Vagina (tissue), 2 donors: ENCODE data around the gene ALDH6A1. TPM values are rescaled to one million over a fixed set of nuclear protein-coding genes. Genes with fewer than 3 reads are reported as not detected.
A peak's percentile ranks its signal among the peaks of the same experiment; 100 is the strongest.

Source experiments
- DNase-seq, 2 donors: peaks; one replicate each; pipeline ENCODE4 v3.0.0-alpha.2; 2017; ENCODE audit errors: extremely low spot score in 2 of 2
- H3K27ac ChIP-seq: fragments of 200-600 bp; sonication (generic); one replicate; pipeline ENCODE4 v1.5.1; 2019
- H3K27me3 ChIP-seq: fragments of 200-600 bp; sonication (generic); one replicate; pipeline ENCODE4 v1.5.1; 2019
- H3K36me3 ChIP-seq, 2 donors: fragments of 200-600 bp; sonication (generic); one replicate each; pipeline ENCODE4 v1.5.1; 2017 to 2019
- H3K4me1 ChIP-seq: fragments of 200-600 bp; sonication (generic); one replicate; pipeline ENCODE4 v1.5.1; 2019
- H3K4me3 ChIP-seq, 2 donors: fragments of 200-600 bp; sonication (generic); 1 replicate in 1 of 2; 2 replicates in 1 of 2; pipeline ENCODE4 v1.5.1; 2016 to 2019
- H3K9me3 ChIP-seq: fragments of 200-600 bp; sonication (generic); one replicate; pipeline ENCODE4 v1.5.1; 2019
- CTCF ChIP-seq, 3 experiments: fragments of 450-650 bp in 2 of 3; fragments of 200-600 bp in 1 of 3; sonication (generic) in 1 of 3; IDR thresholded peaks; one replicate each; pipeline ENCODE4 v1.5.1; 2017 to 2019; ENCODE audit warnings: antibody characterized with exemption in 3 of 3, mild to moderate bottlenecking in 2 of 3, moderate library complexity in 2 of 3
- POLR2A ChIP-seq, 2 donors: fragments of 450-650 bp; IDR thresholded peaks; one replicate each; pipeline ENCODE4 v1.6.1; 2017; ENCODE audit warnings: antibody characterized with exemption in 2 of 2, mild to moderate bottlenecking in 2 of 2, moderate library complexity in 2 of 2
- POLR2AphosphoS5 ChIP-seq, 2 donors: sonication (generic); formaldehyde crosslinking; IDR thresholded peaks; one replicate each; pipeline ENCODE4 v1.9.0; 2017; ENCODE audit warnings: antibody characterized with exemption in 2 of 2, mild to moderate bottlenecking in 2 of 2, low read depth in 1 of 2; ENCODE audit not compliant: insufficient read depth in 1 of 2
- intact Hi-C: fragments of 100-400 bp; cut with DNase I; formaldehyde crosslinking; loops from one replicate; pipeline ENCODE4 v1.15.1; 2023
- total RNA-seq: library from RNA; depleted of rRNA; stranded (reverse); fragments of >200 nt; gene quantifications from one replicate; pipeline ENCODE4 v1.2.3, GENCODE V29; 2016

ALDH6A1 gene
- total RNA-seq, 1 donor from 2014 or later, result 20.9 TPM

- Histone ChIP-seq H3K4me3 (peak within 1 kb of the TSS; percentile 60 to 79), H3K9me3 (no peaks in the 10 kb centered on the region), H3K36me3 (no peaks in the 10 kb centered on the region), H3K27ac (peak within 1 kb of the TSS; percentile 93), H3K27me3 (no peaks in the 10 kb centered on the region), H3K4me1 (peaks cover 16% of the 10 kb centered on the region)
- intact Hi-C loops, result no loop called here
- TF ChIP-seq CTCF (IDR thresholded peaks at IDR 0.05) (no peak), POLR2A (IDR thresholded peaks at IDR 0.05) (peak in 1 of 2 donors; percentile 85), POLR2AphosphoS5 (IDR thresholded peaks at IDR 0.05; ENCODE audit: insufficient read depth in 1 of 2, low read depth in 1 of 2) (peak in 1 of 2 donors; percentile 83)
- peak in 1 of 2 donors; percentile 89 for DNase-seq
These were observed 65.5 kb downstream of the ALDH6A1 start, which contains the start of the genes BBOF1 and ENTPD5 for GRCh38 chr14:74018586-74019407. Gene BBOF1, plus strand, starts transcription at chr14:74019349. Its CDS starts 130 bp downstream, at chr14:74019479. Gene ENTPD5, minus strand, starts transcription at chr14:74019288. Its CDS starts 31,186 bp downstream, at chr14:73988102.

- Histone ChIP-seq H3K27ac (peak overlapping the region; percentile 93), H3K27me3 (no peaks in the 10 kb centered on the region), H3K36me3 (no peaks in the 10 kb centered on the region), H3K4me3 (peak overlapping the region; percentile 60 to 79), H3K9me3 (no peaks in the 10 kb centered on the region), H3K4me1 (peaks cover 16% of the 10 kb centered on the region)
- intact Hi-C loops, result no loop called here
- DNase-seq, result no peak
- TF ChIP-seq POLR2AphosphoS5 (IDR thresholded peaks at IDR 0.05; ENCODE audit: insufficient read depth in 1 of 2, low read depth in 1 of 2) (peak in 1 of 2 donors; percentile 46), POLR2A (IDR thresholded peaks at IDR 0.05) (no peak)
These were observed 66.1 kb downstream of the ALDH6A1 start for GRCh38 chr14:74018174-74018585.

- Histone ChIP-seq H3K27me3 (no peaks in the 10 kb centered on the region), H3K9me3 (no peaks in the 10 kb centered on the region), H3K4me3 (no peak overlapping the region), H3K27ac (no peak overlapping the region), H3K36me3 (no peaks in the 10 kb centered on the region), H3K4me1 (peaks cover 16% of the 10 kb centered on the region)
- DNase-seq, result no peak
- TF ChIP-seq POLR2A (IDR thresholded peaks at IDR 0.05), result no peak
- TF ChIP-seq CTCF (IDR thresholded peaks at IDR 0.05), result no peak
- TF ChIP-seq POLR2AphosphoS5 (IDR thresholded peaks at IDR 0.05; ENCODE audit: insufficient read depth in 1 of 2, low read depth in 1 of 2), result no peak
- intact Hi-C loops, result no loop called here
These were observed 68.3 kb downstream of the ALDH6A1 start for GRCh38 chr14:74015963-74016362.

- TF ChIP-seq CTCF (IDR thresholded peaks at IDR 0.05) (no peak), POLR2A (IDR thresholded peaks at IDR 0.05) (no peak), POLR2AphosphoS5 (IDR thresholded peaks at IDR 0.05; ENCODE audit: insufficient read depth in 1 of 2, low read depth in 1 of 2) (no peak)
- H3K36me3 ChIP-seq, result no peaks in the 10 kb centered on the region
- intact Hi-C loops, result no loop called here
- no peak for DNase-seq
- no peaks in the 10 kb centered on the region for H3K27me3 ChIP-seq
- H3K9me3 ChIP-seq, result no peaks in the 10 kb centered on the region
- H3K4me1 ChIP-seq, result peaks cover 16% of the 10 kb centered on the region
- H3K27ac ChIP-seq, result no peak overlapping the region
- no peak overlapping the region for H3K4me3 ChIP-seq
These were observed 69.1 kb downstream of the ALDH6A1 start for GRCh38 chr14:74015176-74015575.

- H3K4me1 ChIP-seq, result peaks cover 8% of the 10 kb centered on the region
- DNase-seq, result no peak
- no peak overlapping the region for H3K27ac ChIP-seq
- peaks cover 0 to 7% of the 10 kb centered on the region in 2 donors for H3K36me3 ChIP-seq
- H3K4me3 ChIP-seq, result no peak overlapping the region
- H3K27me3 ChIP-seq, result no peaks in the 10 kb centered on the region
- TF ChIP-seq CTCF (IDR thresholded peaks at IDR 0.05) (no peak), POLR2A (IDR thresholded peaks at IDR 0.05) (no peak), POLR2AphosphoS5 (IDR thresholded peaks at IDR 0.05; ENCODE audit: insufficient read depth in 1 of 2, low read depth in 1 of 2) (no peak)
- H3K9me3 ChIP-seq, result no peaks in the 10 kb centered on the region
- intact Hi-C loops, result no loop called here
These were observed 70.0 kb downstream of the ALDH6A1 start for GRCh38 chr14:74014299-74014698.
